Measurements from ENCODE around the gene GRIK4.

The GRIK4 gene

DNA sequence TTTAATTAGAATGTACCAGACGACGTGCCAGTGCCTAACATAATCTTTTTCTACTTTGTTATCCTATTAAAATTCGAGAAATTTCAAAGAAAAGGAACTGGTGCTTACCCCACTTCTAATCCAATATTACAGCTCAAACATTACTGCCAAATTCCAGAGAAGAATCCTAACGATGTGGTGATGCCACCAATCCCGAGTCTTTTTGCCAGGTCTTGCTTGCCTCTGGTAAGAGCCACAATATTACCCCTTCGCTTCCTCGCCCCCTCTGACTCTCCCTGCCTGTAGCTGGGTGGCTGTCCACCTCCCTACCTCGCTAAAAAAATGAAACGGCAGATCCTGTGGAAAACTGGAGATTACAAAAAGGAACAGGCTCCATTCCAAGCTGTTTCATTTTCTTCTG lies 462.9 kb downstream of the GRIK4 start:
- TF ChIP-seq TAF1 (IDR thresholded peaks at IDR 0.05; ENCODE audit: borderline replicate concordance, insufficient read depth, low read length) (no peak), SIN3A (IDR thresholded peaks at IDR 0.05; ENCODE audit: borderline replicate concordance, insufficient read depth, low read length) (no peak), FOXP2 (optimal IDR thresholded peaks at IDR 0.05; ENCODE audit: borderline replicate concordance, extremely low read depth, extremely low read length, insufficient read depth) (no peak), POLR2AphosphoS5 (IDR thresholded peaks at IDR 0.05; ENCODE audit: low read depth, low read length) (no peak)
- TF ChIP-seq, protein P1, sequence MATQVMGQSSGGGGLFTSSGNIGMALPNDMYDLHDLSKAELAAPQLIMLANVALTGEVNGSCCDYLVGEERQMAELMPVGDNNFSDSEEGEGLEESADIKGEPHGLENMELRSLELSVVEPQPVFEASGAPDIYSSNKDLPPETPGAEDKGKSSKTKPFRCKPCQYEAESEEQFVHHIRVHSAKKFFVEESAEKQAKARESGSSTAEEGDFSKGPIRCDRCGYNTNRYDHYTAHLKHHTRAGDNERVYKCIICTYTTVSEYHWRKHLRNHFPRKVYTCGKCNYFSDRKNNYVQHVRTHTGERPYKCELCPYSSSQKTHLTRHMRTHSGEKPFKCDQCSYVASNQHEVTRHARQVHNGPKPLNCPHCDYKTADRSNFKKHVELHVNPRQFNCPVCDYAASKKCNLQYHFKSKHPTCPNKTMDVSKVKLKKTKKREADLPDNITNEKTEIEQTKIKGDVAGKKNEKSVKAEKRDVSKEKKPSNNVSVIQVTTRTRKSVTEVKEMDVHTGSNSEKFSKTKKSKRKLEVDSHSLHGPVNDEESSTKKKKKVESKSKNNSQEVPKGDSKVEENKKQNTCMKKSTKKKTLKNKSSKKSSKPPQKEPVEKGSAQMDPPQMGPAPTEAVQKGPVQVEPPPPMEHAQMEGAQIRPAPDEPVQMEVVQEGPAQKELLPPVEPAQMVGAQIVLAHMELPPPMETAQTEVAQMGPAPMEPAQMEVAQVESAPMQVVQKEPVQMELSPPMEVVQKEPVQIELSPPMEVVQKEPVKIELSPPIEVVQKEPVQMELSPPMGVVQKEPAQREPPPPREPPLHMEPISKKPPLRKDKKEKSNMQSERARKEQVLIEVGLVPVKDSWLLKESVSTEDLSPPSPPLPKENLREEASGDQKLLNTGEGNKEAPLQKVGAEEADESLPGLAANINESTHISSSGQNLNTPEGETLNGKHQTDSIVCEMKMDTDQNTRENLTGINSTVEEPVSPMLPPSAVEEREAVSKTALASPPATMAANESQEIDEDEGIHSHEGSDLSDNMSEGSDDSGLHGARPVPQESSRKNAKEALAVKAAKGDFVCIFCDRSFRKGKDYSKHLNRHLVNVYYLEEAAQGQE (IDR thresholded peaks at IDR 0.05; ENCODE audit: insufficient read depth in 1 of 2, low read depth in 2 of 2, low read length in 2 of 2): no peak

DNA sequence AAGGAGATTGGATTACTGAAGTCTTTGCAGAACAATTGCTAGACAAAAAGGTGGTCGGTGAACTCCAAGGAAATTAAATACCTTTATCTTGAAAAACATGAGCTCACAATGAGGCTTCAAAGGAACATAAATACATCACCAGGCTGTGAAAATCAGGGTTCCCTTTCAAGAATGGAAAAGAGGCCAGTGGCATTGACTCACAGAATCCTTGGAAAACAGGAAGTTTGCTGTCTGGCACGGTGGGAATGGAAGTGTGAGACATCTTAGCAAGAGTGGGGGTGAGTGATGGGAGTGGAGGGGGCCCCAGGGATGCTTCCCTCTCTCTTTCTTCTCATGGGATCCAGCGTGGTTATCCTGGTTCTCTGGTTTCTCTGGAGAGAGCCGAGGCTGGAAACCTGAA lies 463.4 kb downstream of the GRIK4 start:
- TF ChIP-seq TAF1 (IDR thresholded peaks at IDR 0.05; ENCODE audit: borderline replicate concordance, insufficient read depth, low read length) (no peak), SIN3A (IDR thresholded peaks at IDR 0.05; ENCODE audit: borderline replicate concordance, insufficient read depth, low read length) (no peak), POLR2AphosphoS5 (IDR thresholded peaks at IDR 0.05; ENCODE audit: low read depth, low read length) (no peak), FOXP2 (optimal IDR thresholded peaks at IDR 0.05; ENCODE audit: borderline replicate concordance, extremely low read depth, extremely low read length, insufficient read depth) (no peak)
- TF ChIP-seq, protein P1 (IDR thresholded peaks at IDR 0.05; ENCODE audit: insufficient read depth in 1 of 2, low read depth in 2 of 2, low read length in 2 of 2): no peak

DNA sequence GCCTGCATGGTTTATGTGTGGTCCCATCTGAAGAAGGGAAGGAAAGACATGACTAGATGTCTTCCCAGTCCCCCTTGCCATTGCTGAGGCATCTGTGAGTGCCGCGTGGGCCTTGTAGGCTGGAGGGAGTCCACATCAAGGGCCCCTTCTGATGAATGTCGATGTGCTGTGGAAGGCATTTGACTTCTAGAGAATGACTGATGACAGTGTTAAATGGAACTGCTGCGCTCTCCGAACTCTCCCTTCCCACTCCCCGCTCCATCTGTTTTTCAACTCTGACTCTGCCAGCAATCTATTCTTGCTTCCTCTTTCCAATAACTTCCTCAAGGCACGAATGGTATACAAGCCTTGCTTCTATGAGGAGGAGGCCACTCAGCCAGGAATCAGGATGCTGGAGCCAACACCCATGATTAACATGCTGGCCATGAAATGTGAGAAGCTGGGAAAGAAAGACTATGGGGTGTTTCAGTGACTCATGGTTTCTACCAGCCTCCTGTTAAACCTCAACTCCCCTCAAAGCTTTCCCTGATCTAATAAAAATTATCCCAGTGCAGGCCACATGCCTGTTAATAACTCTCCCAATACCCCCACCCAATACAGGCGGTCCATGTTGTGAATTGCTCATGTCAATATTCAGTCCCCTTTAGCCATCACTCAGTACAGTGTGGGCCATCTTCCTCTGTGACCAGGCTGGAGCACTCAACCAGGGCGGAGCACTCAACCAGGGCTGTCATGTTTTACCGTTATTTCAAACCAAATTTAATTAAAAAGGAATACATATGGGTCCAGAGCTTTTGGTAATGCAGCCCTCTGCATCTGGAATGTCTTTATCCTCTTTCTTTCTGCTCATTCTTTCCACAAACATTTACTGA lies 466.0 kb downstream of the GRIK4 start:
- TF ChIP-seq SIN3A (IDR thresholded peaks at IDR 0.05; ENCODE audit: borderline replicate concordance, insufficient read depth, low read length): no peak
- TF ChIP-seq POLR2AphosphoS5 (IDR thresholded peaks at IDR 0.05; ENCODE audit: low read depth, low read length): no peak
- TF ChIP-seq TAF1 (IDR thresholded peaks at IDR 0.05; ENCODE audit: borderline replicate concordance, insufficient read depth, low read length): no peak
- TF ChIP-seq, protein P1 (IDR thresholded peaks at IDR 0.05; ENCODE audit: insufficient read depth in 1 of 2, low read depth in 2 of 2, low read length in 2 of 2): no peak
- TF ChIP-seq FOXP2 (optimal IDR thresholded peaks at IDR 0.05; ENCODE audit: borderline replicate concordance, extremely low read depth, extremely low read length, insufficient read depth): no peak

DNA sequence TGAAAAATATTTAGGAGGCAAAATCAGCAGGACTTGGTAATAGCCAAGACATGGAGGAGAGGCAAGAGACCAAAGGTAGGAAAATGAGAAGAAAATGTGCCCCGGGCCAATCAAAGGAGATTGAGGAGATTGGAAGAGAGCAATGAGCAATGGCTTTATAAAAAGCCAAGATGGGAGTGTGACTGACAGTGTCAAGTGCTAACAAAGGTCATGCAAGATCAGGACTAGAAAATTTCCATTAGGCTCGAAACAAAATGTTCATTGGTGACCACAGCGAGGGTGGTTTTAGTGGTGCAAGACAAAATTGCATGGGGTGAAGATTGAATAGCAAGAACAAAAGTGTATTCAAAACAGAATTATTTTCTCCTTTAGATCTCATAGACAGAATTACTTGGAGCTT lies 467.2 kb downstream of the GRIK4 start:
- TF ChIP-seq POLR2AphosphoS5 (IDR thresholded peaks at IDR 0.05; ENCODE audit: low read depth, low read length) (no peak), SIN3A (IDR thresholded peaks at IDR 0.05; ENCODE audit: borderline replicate concordance, insufficient read depth, low read length) (no peak), TAF1 (IDR thresholded peaks at IDR 0.05; ENCODE audit: borderline replicate concordance, insufficient read depth, low read length) (no peak), FOXP2 (optimal IDR thresholded peaks at IDR 0.05; ENCODE audit: borderline replicate concordance, extremely low read depth, extremely low read length, insufficient read depth) (no peak)
- TF ChIP-seq, protein P1 (IDR thresholded peaks at IDR 0.05; ENCODE audit: insufficient read depth in 1 of 2, low read depth in 2 of 2, low read length in 2 of 2): no peak

Measured in PFSK-1 (cell line).